GM21717 (cell line): ENCODE results near the gene MOCOS.

ENCODE experiments used
- ATAC-seq: cut with Tn5 transposase; IDR thresholded peaks from one replicate; pipeline ENCODE4 v1.9.1; 2021; ENCODE audit warnings: mild to moderate bottlenecking, moderate library complexity; ENCODE audit not compliant: unreplicated experiment

Gene MOCOS

DNA sequence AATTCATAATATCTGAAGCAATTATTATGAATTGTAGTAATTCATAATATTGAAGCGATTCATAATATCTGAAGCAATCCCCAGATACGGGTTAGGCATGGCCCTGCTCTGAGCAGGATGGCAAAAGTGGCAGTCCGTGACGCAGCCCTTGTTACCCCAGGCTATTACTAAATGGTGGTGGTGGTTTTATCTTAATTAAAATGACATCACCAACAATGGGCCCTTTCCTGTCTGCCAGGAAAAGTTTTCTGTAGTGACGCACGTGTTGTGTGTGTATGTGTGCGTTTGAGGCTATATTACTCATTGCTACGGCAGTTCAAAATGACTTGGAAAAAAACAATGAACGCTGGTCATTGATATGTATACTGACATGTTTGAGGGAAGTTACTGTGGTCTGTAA is 10.6 kb upstream of the MOCOS start:
- ATAC-seq: no peak

- no peak for ATAC-seq
Measured at GRCh38 chr18:36177913-36178312, 9.4 kb upstream of the MOCOS start.

DNA sequence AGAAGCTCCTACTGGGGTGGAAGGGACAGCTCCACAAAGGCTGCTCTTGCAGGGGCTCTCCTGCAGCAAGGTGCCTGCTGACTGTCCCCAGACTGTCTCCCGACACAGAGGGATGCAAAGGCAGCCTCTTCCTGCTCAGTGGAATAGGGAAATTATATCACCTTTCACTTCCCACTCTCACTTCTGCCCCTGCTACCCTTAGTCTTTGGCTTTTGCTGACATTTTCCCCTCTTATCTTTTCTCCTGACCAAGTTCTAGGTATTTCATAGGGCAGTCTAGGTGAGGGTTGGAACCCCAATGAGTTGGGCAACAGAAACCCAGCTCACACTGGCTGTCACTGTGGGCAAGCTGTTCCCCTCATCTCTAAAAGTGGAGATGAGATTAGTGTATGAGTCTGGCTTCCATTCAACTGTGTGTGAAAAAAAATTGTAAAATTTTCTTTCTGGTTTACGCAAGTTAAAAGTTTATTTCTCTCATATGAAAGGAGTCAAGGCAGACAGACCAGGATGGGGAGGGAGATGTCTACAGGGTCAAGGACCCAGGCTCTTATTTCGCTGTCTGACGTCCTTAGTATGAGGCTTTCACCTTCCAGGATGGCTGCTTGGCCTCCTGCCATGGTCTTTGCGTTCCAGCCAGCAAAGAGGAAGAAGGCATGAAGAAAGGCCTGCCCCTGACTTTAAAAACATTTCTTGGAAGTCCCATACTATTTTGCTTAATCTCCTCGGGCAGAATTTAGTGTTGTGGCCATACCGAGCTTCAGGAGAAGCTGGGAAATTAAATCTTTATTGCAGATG is 7.5 kb upstream of the MOCOS start:
- ATAC-seq: no peak

DNA sequence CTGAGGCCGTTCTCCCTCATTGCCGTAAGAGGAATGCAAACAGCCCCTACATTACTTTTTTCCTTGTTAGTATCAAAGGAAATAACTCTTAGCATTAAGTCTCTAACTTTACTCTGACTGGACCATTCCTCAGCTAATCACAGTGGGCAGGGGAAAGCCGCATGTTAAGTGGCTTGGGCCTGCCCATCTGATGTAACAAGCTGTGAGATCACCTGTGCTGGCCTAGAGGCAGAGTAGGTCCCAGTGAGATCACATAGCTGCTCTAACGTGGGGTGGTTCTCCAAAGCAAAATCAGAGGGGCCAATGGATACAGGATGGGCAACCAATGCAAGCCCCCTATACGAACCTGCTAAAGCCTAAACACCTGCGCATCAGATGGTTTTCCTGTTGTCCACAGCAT is 5.9 kb upstream of the MOCOS start:
- ATAC-seq: no peak

DNA sequence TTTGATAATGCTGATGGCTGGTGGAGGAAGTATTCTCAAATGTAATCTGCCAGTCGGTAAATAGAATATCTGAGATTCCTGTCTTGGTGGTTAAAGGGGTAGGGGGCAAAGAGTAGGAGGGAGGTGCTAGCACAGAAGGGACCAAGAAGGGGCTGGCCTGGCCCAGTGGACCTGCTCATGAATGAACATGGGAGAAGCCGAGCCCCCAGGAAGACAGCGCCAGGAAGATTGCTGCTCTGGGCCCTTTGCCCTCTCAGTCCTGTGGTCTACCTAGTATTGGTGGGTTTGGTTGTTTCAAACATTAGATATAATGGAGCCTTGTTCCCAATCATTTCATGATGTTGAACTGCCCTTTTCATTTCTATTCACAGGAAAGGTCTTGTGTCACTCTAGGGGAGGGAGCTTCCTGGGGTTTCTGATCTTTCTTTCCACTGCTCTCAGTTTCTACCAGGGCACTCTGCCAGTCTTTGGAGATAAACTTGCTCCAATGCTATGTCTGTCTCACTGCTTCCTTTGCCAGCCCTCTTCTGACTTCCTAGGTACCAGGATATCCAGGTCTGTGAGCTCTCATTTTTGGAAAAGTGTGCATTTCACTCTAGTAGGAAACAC is 5.3 kb upstream of the MOCOS start:
- no peak for ATAC-seq

- ATAC-seq: no peak
Measured at GRCh38 chr18:36183033-36183432, 4.3 kb upstream of the MOCOS start.

DNA sequence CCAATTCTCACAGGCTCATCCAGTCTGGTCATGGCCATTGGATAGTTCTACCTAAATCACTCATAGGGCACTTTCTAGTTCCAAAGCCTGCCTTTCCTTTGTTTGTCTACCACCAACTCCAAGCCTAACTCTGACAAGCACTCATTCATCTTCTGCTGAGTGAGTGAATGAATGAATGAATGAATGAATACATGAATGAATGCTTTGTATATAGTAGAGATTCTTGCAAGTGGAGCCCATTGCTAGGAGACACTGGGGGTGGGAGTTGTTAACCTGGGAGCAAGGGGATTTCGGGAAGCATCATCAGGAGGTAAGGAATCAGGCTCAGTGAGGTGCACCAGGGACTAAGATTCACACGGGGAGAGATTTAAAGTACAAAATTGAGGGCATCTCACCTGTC is 3.3 kb upstream of the MOCOS start:
- ATAC-seq: no peak

DNA sequence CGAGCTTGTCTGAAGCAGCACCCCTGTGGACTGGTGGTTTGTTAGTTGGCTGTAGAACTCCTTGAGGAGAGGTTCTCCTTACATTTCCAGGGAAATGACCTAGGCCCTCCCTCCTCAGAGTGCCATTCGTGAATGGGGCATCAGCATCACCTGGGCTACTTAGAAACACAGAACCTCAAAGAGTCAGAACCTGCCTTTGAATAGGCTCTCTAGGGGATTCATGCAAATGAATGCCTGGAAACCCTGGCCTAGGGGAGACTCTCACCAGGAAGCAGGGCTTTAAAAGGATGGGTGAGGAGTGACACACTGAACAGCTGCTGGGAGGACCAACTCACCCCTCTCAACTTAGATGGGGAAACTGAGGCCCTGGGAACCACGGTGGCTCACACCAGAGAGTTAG is 2.1 kb upstream of the MOCOS start:
- ATAC-seq: no peak

DNA sequence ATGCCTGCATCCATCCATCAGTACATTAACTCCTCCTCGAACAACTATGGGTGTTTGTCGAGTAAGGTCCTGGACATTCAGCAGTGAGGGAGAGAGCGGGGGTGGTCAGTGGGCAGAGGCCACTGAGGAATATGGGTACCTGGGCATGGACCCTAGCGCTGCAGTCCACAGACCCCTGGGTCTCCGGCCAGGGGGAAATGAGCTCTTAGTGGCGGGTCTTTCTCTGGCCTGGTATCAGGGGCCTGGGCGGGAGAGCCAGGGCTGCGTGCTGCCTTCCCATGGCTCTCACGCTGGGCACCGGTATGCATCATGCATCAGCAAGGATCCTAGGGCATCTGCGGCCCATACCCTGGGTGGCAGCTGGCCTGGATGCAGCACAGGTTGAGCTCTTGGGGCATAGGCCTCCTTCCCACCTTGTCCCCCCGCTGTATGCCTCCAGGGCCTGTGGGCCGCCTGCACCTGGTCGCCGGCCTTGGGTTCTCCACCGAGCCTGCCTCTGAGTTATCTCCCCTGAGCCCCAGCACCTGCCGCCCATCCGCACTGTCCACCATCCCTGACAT is 1.3 kb upstream of the MOCOS start:
- no peak for ATAC-seq

GRCh38 chr18:36186461-36187192 is 670 bp upstream of the MOCOS start:
- peak; percentile 14 for ATAC-seq

DNA sequence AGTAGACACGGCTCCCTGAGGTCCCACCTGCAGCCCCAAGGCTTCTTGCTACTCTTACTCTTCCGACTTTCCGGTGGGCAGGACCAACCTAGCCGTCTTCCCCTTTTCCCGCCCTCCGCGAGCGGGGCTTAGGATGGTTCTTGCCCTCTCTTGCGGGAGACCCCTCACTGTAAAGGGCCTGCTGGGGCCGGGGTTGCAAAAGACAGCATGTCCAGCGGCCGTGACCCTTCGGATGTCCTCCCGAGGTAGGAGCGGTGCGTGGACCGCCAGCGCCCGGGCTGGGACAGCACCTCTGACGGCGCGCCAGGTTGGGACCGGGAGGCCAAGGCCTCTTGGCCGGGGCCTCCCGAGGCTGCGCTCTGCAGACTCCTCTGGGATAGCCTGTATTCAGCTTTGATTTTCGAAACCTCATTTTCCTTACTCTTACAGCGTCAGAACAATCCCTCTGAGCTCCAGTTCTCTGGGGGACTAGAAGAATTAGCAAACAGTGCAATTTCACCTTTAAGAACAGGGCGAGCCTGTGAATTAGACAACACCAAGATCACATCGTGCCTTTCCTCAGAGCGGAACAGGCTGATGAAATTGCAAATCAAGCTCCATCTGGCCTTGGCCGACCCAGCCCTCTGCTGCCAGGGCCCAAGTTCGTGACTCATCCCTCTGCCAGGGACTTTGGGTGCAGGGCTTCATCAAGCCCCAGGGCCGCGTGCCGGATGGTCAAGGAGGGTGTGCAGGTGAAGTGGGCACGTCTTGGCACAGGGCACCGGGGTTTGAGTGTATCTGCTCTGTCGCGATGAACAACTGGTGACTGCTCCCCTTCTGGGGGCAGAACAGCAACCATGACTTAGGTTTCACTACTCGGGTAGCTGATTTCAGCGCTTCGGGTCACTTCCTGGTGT is 777 bp downstream of the MOCOS start:
- no peak for ATAC-seq

GRCh38 chr18:36188916-36189315 is 1.6 kb downstream of the MOCOS start:
- no peak for ATAC-seq

- ATAC-seq: no peak
Measured at GRCh38 chr18:36189486-36189885, 2.2 kb downstream of the MOCOS start.

GRCh38 chr18:36191286-36191685 is 4.0 kb downstream of the MOCOS start:
- ATAC-seq: no peak

- no peak for ATAC-seq
Measured at GRCh38 chr18:36191711-36192110, 4.4 kb downstream of the MOCOS start.

GRCh38 chr18:36194600-36195315 is 7.5 kb downstream of the MOCOS start:
- no peak for ATAC-seq

DNA sequence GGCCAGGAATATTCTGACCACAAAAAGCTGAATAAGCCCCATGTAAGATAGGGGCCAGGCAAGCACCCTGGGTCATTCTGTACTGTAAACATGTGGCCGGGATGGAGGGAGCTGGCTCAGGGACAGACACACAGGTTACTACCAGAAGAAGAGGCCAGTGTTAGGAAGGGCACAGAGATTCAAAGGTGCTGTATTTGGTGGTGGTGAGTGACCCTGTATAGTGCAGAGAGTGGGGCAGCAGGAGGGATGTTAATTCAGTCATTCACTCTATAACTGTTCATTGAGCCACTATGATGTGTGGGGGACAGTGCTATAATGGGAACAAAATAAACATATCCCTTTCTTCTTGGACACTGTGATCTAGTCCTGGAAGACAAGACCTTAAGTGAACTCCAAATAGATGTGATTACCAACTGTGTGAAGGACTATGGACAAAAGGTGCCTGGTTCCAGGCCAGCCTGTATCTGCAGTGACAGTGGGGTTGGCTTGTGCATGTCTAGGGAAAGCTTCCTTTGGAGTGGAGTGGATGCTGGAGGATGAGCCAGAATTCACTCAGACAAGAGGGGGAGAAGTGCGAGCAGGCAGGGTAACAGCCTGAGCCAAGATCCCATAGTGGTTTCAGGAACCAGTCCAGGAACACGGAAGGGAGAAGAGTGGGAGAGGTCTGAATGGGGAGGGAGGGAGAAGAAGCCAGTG is 8.3 kb downstream of the MOCOS start:
- no peak for ATAC-seq

GRCh38 chr18:36196238-36196995 is 9.1 kb downstream of the MOCOS start:
- ATAC-seq: no peak
